Activated CD8-positive, alpha-beta memory T cell treated with anti-CD3 and anti-CD28 coated beads, Interleukin-2, amount 50 U/mL, for 48 hours (primary cell): ENCODE data around the gene ABCC9.

ENCODE experiments used
- DNase-seq: peaks from one replicate; pipeline ENCODE4 v3.0.0-alpha.2; 2020

Gene ABCC9

GRCh38 chr12:21769307-21769706 is 171.9 kb downstream of the ABCC9 start:
- no peak for DNase-seq

DNA sequence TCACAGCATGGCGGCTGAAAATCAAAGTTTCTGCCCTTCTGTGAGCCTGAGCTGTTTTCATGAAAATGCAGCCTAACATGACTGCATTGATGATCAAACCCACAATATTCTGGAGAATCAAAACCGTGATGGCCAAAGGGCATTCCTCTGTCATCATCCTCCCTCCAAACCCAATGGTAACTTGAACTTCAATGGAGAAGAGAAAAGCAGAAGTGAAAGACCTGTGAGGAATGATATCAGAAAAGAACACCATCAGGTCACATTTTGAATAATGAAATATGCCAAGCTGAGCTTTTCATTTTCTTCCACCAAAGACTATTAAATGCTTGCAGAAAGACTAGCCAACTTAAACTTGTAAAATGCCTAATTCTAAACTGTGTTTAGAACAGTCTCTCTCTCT is 174.8 kb downstream of the ABCC9 start:
- DNase-seq: no peak

- DNase-seq: no peak
Measured at GRCh38 chr12:21764950-21765349, 176.3 kb downstream of the ABCC9 start.

- DNase-seq: no peak
Measured at GRCh38 chr12:21764065-21764464, 177.2 kb downstream of the ABCC9 start.

- DNase-seq: no peak
Measured at GRCh38 chr12:21763531-21763930, 177.7 kb downstream of the ABCC9 start.

GRCh38 chr12:21759737-21760136 is 181.5 kb downstream of the ABCC9 start:
- no peak for DNase-seq

- no peak for DNase-seq
Measured at GRCh38 chr12:21757735-21758134, 183.5 kb downstream of the ABCC9 start.

DNA sequence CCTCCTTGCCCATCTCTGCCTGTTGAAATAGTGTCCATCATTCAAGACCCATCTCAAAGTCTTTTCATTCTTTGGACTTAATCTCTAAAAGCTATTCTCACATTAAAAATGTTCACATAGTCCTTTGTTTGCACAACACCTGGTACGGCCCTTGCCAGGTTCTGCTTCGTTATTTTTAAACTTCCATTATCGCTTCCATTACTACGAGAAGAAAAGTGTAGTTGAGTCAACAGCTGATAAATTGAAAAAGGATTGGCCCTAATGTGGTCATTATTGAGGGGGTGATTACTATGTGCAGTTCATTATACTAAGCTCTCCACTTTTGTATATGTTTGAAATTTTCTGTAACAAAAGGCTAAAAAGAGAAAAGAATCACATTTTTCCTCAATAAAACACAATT is 184.5 kb downstream of the ABCC9 start:
- DNase-seq: no peak

DNA sequence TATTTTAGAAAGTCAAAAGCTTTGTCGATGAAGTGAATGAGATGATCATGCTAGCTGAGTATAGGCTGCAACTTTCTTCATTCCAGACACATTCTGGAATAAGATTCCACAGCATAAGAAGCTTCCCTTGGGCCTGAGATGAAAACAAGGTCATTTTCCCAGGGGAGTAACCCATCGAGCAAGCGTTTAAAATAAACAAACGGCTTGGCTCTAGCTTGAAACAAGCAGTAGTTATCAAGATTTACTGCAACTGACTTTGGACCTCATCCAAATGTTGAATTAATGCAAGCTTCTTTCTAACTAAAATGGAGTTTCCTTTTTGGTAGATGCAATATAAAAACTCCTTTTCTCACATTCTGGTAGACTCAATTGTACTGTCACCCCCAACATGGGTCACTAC is 189.7 kb downstream of the ABCC9 start:
- no peak for DNase-seq
